Tibial artery (tissue), 4 donors: Measurements from ENCODE around the gene PRKCQ.

Experiments
- DNase-seq, 2 donors: peaks; one replicate each; pipeline ENCODE4 v3.0.0-alpha.2; 2019
- H3K27ac ChIP-seq, 2 donors: fragments of 200-600 bp; sonication (generic) in 1 of 2; 1 replicate in 1 of 2; 2 replicates in 1 of 2; pipeline ENCODE4 v1.5.1; 2018 to 2019; ENCODE audit warnings: mild to moderate bottlenecking in 1 of 2
- H3K27me3 ChIP-seq, 2 donors: fragments of 200-600 bp; sonication (generic) in 1 of 2; one replicate each; pipeline versions ENCODE4 v1.5.1 to v1.6.0; 2016 to 2019
- H3K36me3 ChIP-seq, 3 donors: fragments of 200-600 bp; sonication (generic) in 2 of 3; one replicate each; pipeline ENCODE4 v1.5.1; 2016 to 2019; ENCODE audit warnings: mild to moderate bottlenecking in 2 of 3
- H3K4me1 ChIP-seq, 4 donors: fragments of 200-600 bp; sonication (generic) in 2 of 4; 1 replicate in 3 of 4; 2 replicates in 1 of 4; pipeline ENCODE4 v1.5.1; 2016 to 2019
- H3K4me3 ChIP-seq, 2 donors: fragments of 200-600 bp; sonication (generic) in 1 of 2; 1 replicate in 1 of 2; 2 replicates in 1 of 2; pipeline ENCODE4 v1.5.1; 2018 to 2019; ENCODE audit warnings: mild to moderate bottlenecking in 2 of 2
- H3K9me3 ChIP-seq, 3 donors: fragments of 200-600 bp; sonication (generic) in 1 of 3; one replicate each; pipeline ENCODE4 v1.5.1; 2016 to 2019
- CTCF ChIP-seq, 2 experiments: fragments of 200-600 bp in 1 of 2; fragments of 450-650 bp in 1 of 2; IDR thresholded peaks; one replicate each; pipeline ENCODE4 v1.5.1; 2017 to 2019; ENCODE audit warnings: antibody characterized with exemption in 2 of 2, mild to moderate bottlenecking in 1 of 2, moderate library complexity in 1 of 2
- intact Hi-C: fragments of 100-400 bp; cut with DNase I; formaldehyde crosslinking; loops from one replicate; pipeline ENCODE4 v1.15.0; 2023; ENCODE audit warnings: low total_unique reads

PRKCQ gene

GRCh38 chr10:6562221-6562620 lies 17.9 kb downstream of the PRKCQ start:
- intact Hi-C loops = no loop called here
- H3K9me3 ChIP-seq = no peaks in the 10 kb centered on the region
- H3K36me3 ChIP-seq = no peaks in the 10 kb centered on the region
- no peak overlapping the region for H3K4me3 ChIP-seq
- no peaks in the 10 kb centered on the region for H3K27me3 ChIP-seq
- TF ChIP-seq CTCF (IDR thresholded peaks at IDR 0.05) = no peak
- no peak for DNase-seq
- no peaks in the 10 kb centered on the region for H3K4me1 ChIP-seq
- H3K27ac ChIP-seq = no peak overlapping the region

GRCh38 chr10:6561552-6561951 lies 18.5 kb downstream of the PRKCQ start:
- no peak overlapping the region for H3K4me3 ChIP-seq
- H3K27ac ChIP-seq = no peak overlapping the region
- DNase-seq = no peak
- TF ChIP-seq CTCF (IDR thresholded peaks at IDR 0.05) = no peak
- no peaks in the 10 kb centered on the region for H3K27me3 ChIP-seq
- H3K9me3 ChIP-seq = no peaks in the 10 kb centered on the region
- intact Hi-C loops = no loop called here
- H3K4me1 ChIP-seq = no peaks in the 10 kb centered on the region
- H3K36me3 ChIP-seq = no peaks in the 10 kb centered on the region

GRCh38 chr10:6558759-6559461 lies 21.2 kb downstream of the PRKCQ start:
- Histone ChIP-seq H3K27me3 (no peaks in the 10 kb centered on the region), H3K4me3 (no peak overlapping the region), H3K4me1 (no peaks in the 10 kb centered on the region), H3K36me3 (no peaks in the 10 kb centered on the region), H3K27ac (no peak overlapping the region), H3K9me3 (no peaks in the 10 kb centered on the region)
- intact Hi-C loops = no loop called here
- TF ChIP-seq CTCF (IDR thresholded peaks at IDR 0.05) = no peak
- no peak for DNase-seq

- H3K27me3 ChIP-seq = no peaks in the 10 kb centered on the region
- no peaks in the 10 kb centered on the region for H3K9me3 ChIP-seq
- no peak for TF ChIP-seq CTCF (IDR thresholded peaks at IDR 0.05)
- intact Hi-C loops = no loop called here
- DNase-seq = no peak
- H3K27ac ChIP-seq = no peak overlapping the region
- H3K4me3 ChIP-seq = no peak overlapping the region
- H3K4me1 ChIP-seq = no peaks in the 10 kb centered on the region
- H3K36me3 ChIP-seq = no peaks in the 10 kb centered on the region
Measured at GRCh38 chr10:6558272-6558671, 21.8 kb downstream of the PRKCQ start.

- Histone ChIP-seq H3K4me3 (no peak overlapping the region), H3K9me3 (no peaks in the 10 kb centered on the region), H3K4me1 (no peaks in the 10 kb centered on the region), H3K27me3 (no peaks in the 10 kb centered on the region), H3K27ac (no peak overlapping the region), H3K36me3 (no peaks in the 10 kb centered on the region)
- no peak for DNase-seq
- no peak for TF ChIP-seq CTCF (IDR thresholded peaks at IDR 0.05)
- intact Hi-C loops = no loop called here
Measured at GRCh38 chr10:6553937-6554336, 26.1 kb downstream of the PRKCQ start.
